HG03135 (cell line): Measurements from ENCODE around the gene FGFR3.
A peak's percentile ranks its signal among the peaks of the same experiment; 100 is the strongest.

Source experiments
- ATAC-seq: cut with Tn5 transposase; IDR thresholded peaks from one replicate; pipeline ENCODE4 v1.9.1; 2021; ENCODE audit warnings: mild to moderate bottlenecking, moderate library complexity; ENCODE audit not compliant: unreplicated experiment

FGFR3 gene

DNA sequence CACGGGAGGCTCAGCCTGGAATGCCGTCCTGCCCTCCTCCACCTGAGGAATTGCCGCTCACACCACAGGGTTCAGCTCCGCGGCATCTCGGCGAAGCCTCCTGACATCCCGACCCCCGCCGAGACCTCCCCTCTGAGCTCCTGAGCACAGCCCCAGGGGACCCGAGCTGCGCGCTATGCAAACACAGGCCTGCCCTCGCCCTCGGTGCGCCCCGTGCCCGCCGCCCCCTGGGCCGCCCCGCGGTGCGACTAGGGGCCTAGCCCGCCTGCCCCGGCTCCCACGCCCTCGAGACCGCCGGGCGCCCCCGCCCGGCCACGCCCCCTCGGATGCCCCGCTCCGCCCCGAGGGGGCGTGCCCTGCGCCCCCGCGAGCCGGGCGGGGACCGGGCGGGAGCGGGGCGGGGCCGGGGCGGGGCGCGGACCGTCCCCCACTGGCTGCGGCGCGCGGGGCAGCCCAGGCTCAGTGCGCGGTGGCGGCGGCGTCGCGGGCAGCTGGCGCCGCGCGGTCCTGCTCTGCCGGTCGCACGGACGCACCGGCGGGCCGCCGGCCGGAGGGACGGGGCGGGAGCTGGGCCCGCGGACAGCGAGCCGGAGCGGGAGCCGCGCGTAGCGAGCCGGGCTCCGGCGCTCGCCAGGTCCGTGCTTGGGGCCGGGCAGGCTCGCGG, at the start of gene FGFR3:
TSS of gene FGFR3 (plus strand) at position 462 of the 664 bp plus-strand sequence. CDS start 642 bp downstream, outside the sequence.
- no peak for ATAC-seq

DNA sequence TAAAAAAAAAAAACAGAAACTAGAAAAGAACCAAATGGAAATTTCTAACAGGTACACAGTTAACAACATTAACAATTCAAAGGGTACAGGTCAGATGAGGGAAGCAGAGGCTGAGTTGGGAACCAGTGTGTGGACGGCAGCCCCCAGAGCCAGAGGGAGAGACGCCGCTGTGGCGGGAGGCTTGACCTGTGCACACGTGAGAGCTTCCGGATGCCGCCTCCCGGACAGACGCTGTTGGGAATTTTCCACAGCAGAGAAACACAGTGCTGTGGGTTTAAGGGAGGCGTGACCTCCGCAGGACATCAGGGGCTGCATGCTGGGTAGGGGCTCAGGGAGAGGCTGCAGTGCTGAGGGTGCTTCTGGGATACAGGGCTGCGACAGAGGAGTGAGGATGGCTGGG, 49.5 kb upstream of the FGFR3 start:
- no peak for ATAC-seq

DNA sequence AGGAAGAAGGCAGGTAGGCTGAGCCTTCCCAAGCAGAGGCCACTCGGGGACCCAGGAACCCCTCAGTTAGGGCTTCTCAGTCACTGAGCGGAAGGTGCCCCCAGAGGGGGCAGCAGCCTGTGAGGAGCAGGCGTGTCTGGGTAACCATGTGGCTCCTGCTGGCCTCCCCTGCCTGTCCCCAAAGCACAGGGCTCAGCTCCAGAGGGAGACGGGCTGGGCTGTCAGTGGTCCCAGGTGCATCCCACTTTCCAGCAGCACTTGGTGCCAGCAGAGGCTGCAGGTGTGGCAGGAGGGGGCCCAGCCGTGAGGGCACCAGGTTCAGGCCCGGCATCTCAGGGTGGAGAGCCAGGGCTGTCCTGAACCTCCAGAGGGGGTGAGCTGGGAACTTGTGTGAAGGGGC, 49.1 kb upstream of the FGFR3 start:
- no peak for ATAC-seq

DNA sequence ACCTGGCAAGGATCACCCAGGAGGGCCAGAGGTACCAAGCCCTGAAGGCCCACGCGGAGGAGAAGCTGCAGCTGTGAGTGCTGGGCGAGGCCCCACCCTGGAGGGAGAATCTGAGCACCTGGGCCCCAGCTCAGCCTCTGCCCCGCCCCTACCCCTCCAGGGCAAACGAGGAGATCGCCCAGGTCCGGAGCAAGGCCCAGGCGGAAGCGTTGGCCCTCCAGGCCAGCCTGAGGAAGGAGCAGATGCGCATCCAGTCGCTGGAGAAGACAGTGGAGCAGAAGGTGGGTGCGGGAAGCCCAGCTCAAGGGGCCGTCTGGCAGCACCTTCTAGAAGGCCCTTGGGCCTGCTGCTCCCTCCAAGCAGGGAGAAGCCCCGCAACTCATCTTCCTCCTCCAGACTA, 48.5 kb upstream of the FGFR3 start:
- ATAC-seq, result no peak

DNA sequence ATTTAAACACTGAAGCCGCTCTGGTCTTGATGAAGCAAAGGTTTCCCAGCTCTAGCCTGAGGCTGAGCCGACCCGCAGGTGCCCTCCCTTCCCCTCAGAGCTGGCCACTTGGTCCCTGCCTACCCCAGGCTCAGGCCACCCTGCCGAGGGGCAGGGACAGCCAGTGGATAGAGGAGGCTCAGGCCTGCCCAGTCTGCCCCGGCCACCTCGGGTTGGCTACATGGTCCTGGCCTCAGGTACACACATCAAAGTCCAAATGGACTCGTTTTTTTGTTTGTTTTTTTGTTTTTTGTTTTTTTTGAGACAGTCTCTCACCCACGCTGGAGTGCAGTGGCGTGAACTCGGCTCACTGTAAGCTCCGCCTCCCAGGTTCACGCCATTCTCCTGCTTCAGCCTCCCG, 47.9 kb upstream of the FGFR3 start:
- no peak for ATAC-seq

DNA sequence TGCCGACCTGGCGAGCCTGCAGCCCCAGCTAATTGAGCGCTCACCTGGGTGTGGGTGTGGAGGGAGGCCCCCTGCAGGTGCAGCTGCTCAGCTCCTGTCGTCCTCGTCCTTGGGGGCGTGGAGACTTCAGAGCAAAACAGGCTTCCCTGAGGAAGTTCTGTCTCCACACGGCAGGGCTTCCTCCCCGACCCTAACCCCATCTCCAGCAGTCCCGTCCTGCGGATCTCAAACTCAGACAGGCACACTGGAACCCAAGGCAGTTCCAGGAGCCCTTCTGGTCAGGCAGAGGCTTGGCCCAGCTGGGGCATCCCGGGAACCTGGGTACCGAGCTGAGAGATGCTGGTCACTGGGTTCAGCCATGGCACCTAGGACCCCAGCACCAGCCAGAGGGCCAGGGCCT, 47.4 kb upstream of the FGFR3 start:
- no peak for ATAC-seq

DNA sequence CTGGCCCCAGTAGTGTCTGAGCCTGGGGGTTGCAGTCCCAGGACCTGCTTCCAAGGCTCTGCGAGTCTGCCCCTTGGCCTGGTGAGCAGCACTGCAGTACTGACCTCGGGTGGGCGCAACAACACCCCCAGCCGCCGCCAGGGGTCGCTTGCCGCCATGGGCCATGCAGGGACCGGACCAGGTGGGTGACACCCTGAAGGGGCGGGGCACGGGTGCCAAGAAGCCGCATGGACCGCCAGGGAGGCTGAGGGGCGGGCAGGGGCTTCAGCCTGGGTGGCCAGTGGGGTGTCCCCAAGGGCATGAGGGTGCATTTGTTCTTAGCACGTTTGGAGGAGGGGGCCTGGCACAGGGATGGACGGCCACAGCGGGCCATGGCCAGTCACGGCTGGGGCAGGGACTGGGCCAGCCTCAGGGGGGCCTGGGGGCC, 46.8 kb upstream of the FGFR3 start:
- ATAC-seq, result no peak

DNA sequence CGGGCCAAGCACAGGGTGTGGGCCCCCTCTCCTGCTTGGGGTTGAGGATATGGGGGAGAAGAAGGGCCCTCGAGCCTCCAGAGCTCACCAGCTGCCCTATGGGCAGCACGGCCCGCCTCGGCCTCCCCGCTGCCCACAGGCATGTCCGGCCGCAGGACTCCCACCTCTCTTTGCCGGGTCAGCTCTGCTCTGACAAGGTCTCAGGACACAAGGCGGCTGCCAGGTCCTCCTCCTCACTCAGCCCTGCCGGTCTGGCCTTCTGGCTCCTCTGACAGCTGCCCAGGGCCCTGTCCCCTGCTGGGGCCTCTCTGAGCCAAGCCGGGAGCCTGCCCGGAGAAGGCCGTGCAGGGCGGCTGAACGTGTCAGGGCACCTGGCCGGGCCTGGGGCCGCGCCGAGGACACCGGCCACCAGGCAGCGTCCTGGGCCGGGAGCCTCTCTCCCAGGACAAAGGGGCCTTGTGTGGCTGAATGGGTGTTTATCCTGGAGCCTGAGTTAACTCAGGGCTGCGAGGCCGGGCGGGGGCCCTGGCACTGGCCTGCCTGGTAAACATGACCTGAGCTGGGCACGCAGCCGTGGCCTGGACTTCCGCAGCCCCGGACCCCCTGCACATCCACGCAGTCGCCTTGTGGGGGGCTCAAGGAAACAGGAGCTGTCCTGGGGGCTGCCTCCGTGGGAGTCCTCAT, 46.0 kb upstream of the FGFR3 start:
- no peak for ATAC-seq

DNA sequence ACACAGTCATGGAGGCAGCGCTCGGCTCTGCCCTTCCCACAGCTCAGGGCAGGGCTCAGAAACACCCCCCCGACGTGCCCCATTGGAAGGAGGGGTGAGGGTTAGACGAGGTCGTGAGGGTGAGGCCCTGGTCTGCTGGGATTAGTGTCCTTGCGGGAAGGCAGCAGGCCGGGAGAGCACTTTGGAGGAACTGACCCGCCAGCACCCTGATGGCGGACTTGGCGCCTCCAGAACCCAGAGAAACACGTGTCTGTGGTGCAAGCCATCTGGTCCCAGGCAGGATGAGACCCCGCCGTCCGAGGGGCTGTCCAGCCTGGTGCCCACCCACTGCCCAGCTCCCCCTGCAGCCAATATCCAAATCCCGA, 45.5 kb upstream of the FGFR3 start:
- no peak for ATAC-seq

DNA sequence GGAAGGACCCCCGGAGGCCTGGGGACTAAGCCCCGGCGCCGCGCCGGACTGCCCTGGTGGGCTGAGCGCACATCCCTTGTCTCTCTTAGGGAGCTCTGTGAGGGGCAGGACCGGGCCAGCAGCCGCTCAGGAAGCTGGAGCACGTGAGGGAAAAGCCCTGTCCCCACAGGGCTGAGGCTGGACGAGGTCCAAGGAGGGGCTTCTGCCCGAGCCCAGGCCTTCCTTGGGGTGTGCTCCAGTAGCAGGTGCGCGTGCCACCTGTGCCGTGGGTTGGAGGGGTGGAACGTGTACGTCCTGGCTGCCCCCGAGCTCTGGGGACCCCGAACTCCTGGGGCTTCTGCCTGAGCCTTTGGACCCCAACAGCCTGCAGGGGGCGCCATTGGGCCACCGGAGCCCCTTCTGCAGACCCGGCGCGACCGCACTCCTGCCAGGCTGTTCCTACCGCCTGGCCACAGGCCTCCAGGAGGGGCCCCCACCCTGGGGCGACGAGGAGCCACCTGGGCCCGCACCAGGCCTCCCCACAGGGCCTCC, 44.6 kb upstream of the FGFR3 start:
- ATAC-seq, result peak; percentile 49

DNA sequence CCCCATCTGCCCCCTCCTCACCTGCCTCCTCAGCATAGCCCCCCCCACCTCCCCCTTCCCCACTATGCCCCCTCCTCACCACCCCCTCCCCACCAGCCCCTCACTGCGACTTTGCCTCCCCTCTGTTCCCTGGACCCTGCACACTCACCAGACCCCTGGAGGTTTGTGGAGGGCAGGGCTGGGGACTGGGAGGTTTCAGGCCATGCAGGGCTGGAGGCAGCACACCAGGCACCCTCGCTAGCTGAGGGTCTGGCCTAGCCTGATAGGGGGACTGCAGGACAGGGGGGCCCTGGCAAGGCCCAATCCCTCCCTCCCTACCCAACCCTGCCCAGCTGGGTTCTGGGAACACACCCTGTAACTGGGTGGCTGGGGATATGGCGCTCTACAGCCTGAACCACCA, 43.7 kb upstream of the FGFR3 start:
- no peak for ATAC-seq

DNA sequence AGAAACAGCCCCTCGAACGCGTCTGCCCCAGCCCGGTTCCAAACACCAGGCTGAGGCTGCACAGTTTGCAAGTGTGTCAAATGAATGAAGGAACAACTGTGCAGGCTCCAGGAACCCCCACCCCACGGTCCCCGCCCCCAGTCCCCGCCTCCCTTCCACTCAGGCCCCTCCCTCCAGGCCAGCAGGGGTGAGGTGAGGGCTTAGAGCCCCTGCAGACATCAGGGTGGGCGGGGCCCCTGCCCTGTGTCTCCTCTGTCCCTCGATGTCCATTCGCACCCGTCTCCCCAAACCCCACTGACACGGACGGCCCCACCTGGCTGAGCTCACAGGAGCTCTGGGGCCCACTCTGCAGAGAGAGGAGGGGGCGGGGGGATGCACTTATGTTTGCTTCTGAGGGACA, 43.3 kb upstream of the FGFR3 start:
- ATAC-seq, result no peak

DNA sequence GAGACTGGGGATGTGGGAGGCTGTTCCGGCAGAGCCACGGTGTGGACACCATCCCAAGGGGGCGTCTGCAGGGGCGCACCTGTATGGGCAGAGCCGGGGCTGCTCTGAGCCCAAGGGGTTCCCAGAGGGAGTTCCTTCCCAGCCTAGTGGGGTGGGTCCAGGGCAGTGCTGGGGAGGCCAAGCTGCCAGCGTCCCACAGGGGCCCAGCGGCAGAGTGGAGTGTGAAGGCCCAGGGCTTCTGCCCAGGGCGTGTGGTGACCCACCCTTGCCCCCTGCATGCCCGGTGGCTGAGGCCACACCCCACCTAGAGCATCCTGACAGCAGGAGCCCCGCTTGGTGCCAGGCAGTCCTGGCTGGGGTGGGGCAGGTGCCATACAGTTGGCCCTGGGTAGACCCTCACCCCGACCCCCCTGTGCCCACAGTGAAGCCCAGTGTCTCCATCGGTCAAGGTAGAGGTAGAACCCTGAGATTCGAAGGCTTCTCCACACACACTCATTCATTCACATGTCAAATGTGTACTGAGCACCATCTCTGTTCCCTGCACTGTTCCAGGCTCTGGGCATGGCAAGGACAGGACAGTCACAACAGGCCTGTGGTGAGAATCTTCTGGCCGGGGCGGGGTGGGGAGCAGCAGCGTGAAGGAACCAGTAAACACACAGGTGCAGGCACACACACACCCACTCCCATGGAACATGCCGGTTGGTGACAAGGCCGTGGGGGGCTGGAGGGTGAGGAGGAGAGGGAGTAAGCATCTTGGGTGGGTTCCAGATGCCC, 42.5 kb upstream of the FGFR3 start:
- ATAC-seq, result no peak

DNA sequence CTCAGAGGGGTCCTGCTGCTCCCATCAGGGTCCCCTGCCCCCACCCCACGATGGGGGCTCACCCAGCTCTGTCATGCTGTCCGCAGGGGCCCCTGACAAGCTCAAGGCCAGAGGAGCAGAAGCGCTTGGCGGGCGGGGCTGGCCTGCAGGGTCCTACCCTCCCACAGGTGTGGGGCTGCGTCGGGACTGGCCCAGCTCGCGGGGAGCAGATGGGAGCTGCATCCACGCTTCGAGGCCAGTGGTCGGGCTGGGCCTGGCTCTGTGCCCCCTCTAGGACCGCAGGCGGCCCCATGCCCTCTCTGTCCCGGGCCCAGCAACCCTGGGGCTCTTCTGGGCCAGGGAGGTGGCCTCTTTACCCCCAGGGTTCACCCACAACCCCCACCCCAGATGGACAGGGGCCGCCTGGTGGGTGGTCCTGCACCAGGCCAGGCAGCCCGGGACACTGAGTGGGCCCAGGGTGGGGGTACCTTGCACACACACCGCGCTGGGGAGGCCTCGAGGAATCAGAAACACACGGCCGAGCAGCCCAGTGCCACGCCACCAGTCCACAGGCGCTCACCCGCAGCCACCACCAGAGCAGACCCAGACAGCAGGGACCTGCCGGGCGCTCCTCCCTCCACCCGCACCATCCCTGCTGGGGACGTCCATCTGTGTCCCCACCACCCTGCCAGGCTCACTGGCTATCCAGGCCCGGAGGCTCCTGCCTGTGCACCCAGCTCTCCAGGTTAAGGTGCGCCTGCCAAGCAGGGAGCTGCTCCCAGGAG, 41.8 kb upstream of the FGFR3 start:
- ATAC-seq, result no peak

DNA sequence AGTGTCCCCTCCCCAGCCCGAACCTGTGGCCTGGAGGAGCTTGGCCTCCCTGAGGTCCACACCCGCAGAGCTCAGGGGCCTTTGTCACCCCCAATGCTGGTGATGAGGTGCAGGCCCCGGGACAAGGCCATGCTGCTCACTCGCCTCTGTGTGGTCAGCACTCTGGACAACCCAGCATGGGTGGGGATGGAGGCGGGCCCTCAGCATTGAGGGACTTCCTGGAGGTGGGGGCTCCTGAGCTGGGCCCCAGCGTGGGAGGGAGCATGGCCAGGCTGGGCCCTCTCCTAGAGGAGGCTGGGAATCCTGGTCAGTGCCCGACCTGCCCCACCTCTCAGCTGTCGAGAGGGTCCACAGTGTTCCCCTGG, 41.2 kb upstream of the FGFR3 start:
- no peak for ATAC-seq

DNA sequence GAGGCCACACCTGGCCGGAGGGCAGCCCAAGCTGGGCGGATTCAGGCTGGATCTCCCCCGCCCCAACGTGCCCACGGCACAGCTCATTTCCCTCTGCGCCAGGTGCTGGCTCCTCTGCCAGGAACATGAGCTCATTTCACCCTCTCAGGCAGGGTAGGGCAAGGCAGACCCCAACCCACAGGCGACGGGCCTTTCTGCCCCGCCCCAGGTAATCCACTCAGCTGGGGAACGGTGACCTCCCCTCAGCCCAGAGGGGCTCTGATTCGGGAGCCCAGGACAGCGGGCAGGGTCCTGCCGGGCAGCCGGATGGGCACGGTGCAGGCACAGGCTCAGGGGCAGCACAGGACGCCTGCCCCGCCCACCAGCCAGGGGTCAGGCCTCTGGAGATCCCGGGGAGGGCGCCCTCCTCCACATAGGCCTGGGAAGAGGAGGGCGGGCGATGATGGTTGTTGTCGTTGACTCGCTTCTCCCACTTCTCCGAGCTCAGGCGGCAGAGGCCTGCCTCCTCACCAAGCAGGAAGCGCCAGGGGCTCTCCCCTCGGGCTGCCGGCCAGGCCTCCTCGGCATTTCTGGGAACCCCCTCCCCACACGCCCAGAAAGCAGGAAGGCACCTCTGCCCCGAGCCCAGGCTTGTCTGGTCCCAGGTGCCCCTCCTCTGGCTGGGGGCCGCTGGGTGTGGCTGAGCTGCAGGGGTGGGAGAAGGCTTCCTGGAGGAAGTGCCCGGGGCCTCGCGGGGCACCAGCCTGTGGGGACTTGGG, 40.6 kb upstream of the FGFR3 start:
- no peak for ATAC-seq

DNA sequence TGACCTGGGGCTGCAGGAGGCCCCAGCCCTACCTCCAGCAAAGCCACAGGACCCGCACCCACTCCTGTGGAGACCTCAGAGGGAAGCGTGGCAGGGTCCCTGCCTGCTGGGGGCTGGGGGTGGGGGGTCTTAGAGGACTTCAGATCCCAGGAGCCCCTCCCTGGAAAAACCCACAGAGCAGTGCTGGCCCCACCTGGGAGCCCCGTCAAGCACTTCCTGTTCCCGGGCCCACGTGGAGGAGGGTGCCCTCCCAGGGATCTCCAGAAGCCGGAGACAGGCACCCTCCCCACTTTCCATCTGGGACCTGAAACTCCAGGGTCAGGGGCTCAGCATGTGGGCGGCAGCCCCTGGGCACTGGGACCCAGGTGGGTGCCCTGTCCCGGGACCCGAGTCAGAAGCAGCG, 39.8 kb upstream of the FGFR3 start:
- no peak for ATAC-seq

DNA sequence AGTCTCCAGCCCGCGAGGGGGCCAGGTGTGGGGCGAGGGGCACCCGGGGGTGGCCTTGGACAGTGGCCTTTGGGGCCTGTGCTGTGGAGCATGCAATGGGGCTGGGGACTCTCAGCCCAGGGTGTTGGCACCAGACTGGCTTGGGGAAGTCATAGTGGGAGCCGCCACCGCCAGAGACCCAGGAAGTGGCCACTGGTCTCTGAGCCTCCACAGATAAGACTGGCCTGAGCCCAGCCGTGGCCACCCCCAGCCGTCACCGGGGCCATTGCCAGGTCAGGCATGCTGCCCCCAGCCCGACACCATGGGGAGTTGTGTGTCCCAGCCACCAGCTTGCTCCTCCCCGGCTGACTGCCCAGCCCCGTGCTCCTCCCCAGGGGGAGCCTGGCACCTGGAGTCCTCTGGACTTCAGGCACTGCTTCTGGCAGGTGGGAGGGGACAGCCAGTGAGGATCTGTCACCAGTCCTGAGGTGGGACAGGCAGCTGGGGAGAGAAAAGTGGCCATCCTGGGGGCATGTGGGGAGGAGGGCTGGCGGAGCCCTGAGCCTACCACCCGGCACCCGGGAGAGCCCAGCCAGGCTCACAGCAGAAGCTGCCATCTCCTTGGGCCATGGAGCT, 39.3 kb upstream of the FGFR3 start:
- ATAC-seq, result no peak

DNA sequence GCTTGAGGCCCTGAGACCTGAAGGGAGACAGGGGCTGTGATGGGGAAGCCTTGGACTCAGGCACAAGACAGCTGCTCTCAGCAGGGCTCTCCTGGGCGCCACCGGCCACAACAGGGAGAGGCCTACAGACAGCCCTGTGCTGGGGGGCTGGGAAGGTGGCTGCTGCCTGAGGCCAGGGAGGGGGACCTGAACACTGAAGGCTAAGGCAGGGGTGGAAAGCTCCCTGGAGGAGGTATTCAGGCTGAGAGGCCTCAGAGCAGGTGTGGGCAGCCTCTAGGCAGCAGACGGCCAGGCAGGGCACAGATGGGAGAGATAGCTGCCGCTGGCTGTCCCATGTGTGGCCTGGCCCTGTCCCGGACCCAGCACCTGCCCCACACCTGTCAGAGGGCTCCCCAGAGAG, 38.8 kb upstream of the FGFR3 start:
- no peak for ATAC-seq

DNA sequence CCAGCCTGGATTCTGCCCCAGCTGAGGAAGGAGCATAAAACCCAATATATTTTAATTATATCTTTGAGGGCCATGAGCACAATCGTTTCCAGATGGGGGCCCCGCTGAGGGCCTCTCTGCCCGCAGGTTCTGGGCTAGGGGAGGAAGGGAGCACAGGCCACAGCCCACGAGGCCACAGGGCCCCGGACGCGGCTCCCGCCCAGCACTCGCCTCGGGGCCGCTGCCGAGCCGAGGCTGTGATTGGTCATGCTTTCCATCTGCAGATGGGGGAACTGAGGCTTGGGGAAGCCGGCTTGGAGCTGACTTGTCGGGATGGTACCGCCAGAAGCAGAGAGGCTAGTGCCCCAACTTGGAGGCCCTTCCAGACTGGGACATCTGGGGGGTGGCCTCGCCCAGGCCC, 37.8 kb upstream of the FGFR3 start:
- no peak for ATAC-seq
